ENCODE results near the gene ATPAF2.

DNA sequence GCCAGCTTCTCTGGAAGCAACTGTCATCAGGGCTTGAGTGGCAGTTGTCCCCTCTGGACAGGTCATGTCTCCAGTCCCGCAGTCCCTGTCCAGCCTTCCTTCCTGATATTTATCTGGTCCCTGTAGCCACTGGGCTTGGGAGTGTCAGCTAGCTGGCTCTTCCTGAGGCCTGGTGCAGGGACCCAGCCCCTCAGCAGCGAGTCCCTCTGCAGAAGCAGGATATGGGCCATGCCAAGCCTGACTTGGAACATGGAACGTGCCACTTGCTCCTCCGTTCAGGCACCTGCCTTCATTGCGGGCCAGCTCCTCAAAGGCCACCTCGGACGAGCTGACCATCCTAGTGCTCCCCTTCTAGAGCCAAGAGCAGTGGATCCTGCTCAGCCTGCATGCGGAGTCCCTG lies 40.0 kb downstream of the ATPAF2 start:
- TF ChIP-seq, protein P1, sequence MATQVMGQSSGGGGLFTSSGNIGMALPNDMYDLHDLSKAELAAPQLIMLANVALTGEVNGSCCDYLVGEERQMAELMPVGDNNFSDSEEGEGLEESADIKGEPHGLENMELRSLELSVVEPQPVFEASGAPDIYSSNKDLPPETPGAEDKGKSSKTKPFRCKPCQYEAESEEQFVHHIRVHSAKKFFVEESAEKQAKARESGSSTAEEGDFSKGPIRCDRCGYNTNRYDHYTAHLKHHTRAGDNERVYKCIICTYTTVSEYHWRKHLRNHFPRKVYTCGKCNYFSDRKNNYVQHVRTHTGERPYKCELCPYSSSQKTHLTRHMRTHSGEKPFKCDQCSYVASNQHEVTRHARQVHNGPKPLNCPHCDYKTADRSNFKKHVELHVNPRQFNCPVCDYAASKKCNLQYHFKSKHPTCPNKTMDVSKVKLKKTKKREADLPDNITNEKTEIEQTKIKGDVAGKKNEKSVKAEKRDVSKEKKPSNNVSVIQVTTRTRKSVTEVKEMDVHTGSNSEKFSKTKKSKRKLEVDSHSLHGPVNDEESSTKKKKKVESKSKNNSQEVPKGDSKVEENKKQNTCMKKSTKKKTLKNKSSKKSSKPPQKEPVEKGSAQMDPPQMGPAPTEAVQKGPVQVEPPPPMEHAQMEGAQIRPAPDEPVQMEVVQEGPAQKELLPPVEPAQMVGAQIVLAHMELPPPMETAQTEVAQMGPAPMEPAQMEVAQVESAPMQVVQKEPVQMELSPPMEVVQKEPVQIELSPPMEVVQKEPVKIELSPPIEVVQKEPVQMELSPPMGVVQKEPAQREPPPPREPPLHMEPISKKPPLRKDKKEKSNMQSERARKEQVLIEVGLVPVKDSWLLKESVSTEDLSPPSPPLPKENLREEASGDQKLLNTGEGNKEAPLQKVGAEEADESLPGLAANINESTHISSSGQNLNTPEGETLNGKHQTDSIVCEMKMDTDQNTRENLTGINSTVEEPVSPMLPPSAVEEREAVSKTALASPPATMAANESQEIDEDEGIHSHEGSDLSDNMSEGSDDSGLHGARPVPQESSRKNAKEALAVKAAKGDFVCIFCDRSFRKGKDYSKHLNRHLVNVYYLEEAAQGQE (IDR thresholded peaks at IDR 0.05; ENCODE audit: low read depth): no peak
- no peak for TF ChIP-seq TAF1 (IDR thresholded peaks at IDR 0.05; ENCODE audit: low read depth)
- no peak for TF ChIP-seq TEAD4 (IDR thresholded peaks at IDR 0.05)
